ENCODE measurements around the gene CDC25B.
"Not testable (repeated sequence)": the region's sequence is repeated elsewhere in the genome, so short reads cannot be mapped to it uniquely, and the experiment has no call there.

The CDC25B gene

DNA sequence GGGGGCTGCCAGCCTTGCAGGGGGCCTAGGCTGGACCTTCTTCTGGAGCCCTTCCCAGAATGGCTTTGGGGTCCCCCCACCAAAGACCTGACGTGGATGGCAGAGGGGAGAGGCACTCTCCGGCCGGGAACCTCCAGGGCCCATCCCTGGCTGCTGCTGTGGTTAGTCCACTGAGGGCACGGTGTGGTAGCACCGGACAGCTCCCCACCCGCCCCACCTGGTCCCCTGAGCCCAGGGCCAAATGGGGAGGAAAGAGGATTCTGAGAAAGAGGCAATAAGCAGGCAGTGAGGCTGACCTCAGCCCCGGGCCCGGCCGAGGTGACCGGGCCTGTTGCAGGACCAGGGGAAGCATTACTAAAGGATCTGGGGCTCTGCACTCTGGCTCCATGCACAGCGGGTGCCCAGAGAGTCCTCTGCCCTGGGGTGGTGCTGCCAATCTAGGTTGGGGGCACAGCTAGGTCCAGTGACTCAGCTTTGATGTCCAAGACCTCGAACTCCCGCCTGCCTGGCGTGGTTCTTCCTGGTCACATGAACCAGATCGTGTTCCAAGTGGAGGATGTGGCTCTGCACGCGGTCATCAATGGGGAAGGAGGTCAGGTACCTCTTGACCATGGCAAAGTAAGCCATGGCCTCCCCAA, 11.8 kb upstream of the CDC25B start:
- DNase-seq (ENCODE audit: low read depth in 3 of 3, low spot score in 1 of 3): no peak

DNA sequence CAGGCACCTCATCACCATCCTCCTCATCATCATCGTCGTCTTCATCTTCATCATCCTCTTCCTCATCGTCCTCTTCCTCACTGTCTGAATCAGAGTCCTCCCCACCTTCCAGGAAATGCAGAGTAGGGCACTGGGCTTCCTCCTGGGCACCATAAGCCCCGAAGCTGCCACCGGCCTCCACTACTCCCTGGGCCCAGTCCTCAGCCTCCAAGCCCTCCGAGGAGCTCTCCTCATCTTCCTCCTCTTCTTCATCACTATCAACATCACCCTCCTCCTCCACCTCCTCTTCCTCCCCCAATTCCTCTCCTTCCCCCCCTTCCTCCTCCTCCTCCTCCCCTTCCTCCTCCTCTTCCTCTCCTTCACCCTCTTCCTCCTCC, 11.3 kb upstream of the CDC25B start:
- no peak for DNase-seq (ENCODE audit: low read depth in 3 of 3, low spot score in 1 of 3)

DNA sequence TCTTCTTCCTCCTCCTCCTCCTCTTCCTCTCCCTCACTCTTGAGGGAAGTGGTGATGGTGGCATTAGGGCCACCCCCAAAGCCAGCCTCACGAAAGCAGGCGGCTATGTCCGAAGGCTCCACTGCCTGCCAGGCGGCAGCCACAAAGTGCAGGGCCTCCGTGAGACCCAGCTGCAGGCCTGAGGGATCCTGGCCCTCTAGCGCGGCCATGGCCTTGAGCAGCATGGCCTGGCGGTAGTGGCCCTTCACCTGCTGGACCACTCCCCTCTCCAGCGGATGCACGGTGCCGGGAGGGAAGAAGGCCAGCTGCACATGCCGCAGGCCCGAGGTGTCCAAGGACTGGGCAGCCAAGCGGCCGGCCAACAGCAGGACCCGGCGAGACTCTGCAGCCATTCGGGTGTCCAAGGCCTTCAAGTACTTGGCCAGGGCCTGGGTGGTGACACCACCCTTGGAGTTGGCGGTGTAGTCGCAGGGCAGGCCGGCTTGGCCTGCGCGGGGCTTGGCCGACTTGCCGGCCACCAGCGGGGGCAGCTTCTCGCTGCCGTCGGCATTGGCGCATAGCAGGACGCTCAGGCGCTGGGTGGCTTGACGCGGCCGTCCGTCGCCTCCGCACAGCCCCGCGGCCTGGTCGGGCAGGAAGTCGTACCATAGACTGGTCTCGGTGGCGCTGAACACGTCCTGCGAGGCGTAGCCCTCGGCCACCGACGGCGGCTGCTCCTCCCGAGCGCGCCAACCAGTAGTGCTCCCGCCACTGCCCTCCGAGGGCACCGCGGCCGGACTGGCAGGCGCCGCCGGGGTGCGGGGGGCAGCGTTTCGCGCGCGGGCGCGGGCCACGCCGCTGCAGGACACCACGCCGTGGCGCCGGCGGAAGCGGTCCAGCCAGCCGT, 10.6 kb upstream of the CDC25B start:
- DNase-seq (ENCODE audit: low read depth in 3 of 3, low spot score in 1 of 3): no peak

DNA sequence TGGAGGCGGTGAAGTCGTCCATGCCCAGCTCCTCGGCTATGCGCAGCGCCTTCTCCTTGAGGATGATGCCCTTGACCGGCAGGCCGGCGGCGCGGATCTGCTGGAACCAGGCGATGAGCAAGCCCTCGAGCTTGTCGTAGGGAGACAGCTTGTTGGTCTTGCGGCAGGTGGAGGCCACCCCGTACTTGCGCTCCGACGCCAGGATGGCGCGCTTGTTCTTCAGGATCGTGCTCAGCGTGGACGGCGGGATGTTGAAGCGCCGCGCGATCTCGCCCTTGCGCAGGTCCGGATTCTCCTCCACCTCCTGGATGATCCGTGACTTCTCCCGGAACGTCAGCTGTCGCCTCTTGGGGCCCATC, 10.0 kb upstream of the CDC25B start:
- DNase-seq (ENCODE audit: low read depth in 3 of 3, low spot score in 1 of 3): no peak

DNA sequence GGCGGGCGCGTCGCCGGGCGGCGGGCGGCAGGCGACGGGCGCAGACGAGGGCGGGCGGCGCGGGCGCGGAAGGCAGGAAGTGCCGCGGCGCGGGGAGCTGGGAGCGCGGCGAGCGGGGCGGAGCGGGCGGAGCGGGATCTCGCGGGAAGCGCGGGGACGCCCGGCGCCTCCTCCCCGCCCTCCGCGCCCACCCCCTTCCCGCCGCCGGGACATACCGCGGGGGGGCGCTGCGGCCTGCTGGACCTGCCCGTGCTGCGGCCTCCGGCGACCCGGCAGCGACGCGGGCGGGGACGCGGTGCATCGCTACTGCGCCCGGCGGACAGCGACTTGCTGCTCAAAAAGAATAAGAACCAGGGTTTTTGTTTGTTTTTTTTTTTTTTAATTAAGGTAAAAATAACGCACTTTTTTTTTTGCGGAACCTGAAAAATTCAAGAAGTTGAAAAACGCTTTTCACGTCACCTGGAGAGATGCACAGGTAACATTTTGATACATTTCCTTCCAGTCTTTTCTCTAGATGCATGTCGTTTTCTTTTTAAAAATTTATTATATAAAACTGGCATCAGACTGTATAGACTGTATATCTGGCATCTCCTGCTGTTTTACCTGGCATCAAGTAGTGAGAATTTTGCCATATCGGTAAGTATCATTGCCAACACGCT, 9.3 kb upstream of the CDC25B start, which contains the start of gene CENPB:
Gene CENPB, minus strand, starts transcription at position 76 of the 659 bp plus-strand sequence. CDS start 257 bp downstream, outside the sequence.
- peak; percentile 75 to 92 (median 82) for DNase-seq (ENCODE audit: low read depth in 3 of 3, low spot score in 1 of 3)

DNA sequence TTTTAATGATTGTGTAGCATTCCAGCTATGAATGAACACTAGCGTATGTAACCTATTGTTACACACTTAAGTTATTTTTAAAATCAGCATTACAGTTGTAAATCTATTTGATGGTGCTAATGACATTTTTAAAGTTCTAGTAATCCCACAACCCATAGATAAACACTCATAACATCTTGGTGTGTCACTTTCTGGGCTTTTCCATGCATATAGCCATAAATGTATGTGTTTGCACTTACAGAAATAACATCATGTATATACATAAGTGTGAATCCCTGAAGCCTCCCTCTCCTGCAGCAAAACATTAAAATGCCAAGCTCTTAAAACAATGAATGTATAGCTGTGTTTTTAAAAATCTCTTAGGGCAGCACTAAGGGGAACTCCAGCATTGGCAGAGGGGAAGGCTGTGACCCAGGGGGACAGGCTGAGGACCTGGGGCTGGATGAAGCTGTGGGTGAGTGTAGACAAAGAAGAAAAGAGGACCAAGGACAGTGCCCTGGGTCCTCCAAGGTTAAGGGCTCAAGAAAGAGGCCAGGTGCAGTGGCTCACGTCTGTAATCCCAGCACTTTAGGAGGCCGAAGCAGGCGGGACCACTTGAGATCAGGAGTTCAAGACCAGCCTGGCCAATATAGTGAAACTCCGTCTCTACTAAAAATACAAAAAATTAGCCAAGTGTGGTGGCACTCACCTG, 8.6 kb upstream of the CDC25B start:
- DNase-seq (ENCODE audit: low read depth in 3 of 3, low spot score in 1 of 3): no peak

DNA sequence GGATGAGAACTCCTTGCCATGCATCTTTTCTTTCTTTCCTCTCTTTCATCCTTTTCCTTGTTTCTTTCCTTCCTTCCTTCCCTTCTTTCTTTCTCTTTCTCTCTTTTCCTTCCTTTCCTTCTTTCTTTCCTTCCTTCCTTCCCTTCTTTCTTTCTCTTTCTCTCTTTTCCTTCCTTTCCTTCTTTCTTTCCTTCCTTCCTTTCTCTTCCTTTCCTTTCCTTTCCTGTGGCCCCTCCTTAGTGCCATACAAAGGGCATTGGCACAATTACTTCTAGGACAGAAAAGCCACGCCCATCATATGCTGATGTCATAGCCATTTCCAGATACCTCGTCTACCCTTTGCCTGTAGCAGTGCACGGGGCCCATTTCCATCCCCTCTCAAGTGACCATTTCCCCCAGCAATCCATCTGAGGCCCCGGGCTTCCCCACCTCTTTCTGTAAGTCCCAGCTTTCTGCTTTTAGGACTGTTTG, 7.4 kb upstream of the CDC25B start:
- DNase-seq (ENCODE audit: low read depth in 3 of 3, low spot score in 1 of 3): no peak

DNA sequence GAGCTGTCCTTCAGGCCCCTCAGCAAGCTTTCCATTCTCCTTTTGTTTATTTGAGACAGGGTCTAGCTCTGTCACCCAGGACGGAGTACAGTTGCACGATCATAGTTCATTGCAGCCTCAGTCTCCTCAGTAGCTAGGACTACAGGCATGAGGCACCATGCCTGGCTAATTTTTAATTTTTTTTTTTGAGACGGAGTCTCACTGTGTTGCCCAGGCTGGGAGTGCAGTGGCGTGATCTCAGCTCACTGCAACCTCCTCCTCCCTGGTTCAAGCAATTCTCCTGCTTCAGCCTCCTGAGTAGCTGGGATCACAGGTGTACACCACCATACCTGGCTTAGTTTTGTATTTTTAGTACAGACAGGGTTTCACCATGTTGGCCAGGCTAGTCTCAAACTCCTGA, 6.9 kb upstream of the CDC25B start:
- not testable (repeated sequence) for DNase-seq (ENCODE audit: low read depth in 3 of 3, low spot score in 1 of 3)

DNA sequence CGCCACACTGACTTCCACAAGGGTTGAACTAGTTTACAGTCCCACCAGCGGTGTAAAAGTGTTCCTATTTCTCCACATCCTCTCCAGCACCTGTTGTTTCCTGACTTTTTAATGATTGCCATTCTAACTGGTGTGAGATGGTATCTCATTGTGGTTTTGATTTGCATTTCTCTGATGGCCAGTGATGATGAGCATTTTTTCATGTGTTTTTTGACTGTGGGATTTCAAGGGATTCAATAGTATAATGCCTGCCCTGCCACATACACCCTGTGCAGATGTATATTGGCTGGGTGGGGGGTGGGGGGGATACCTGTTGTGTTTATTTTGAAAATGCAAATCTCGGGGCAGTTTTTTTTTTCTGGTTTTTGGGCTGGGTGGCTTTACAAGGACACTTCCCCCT, 1.9 kb upstream of the CDC25B start:
- not testable (repeated sequence) for DNase-seq (ENCODE audit: low read depth in 3 of 3, low spot score in 1 of 3)

DNA sequence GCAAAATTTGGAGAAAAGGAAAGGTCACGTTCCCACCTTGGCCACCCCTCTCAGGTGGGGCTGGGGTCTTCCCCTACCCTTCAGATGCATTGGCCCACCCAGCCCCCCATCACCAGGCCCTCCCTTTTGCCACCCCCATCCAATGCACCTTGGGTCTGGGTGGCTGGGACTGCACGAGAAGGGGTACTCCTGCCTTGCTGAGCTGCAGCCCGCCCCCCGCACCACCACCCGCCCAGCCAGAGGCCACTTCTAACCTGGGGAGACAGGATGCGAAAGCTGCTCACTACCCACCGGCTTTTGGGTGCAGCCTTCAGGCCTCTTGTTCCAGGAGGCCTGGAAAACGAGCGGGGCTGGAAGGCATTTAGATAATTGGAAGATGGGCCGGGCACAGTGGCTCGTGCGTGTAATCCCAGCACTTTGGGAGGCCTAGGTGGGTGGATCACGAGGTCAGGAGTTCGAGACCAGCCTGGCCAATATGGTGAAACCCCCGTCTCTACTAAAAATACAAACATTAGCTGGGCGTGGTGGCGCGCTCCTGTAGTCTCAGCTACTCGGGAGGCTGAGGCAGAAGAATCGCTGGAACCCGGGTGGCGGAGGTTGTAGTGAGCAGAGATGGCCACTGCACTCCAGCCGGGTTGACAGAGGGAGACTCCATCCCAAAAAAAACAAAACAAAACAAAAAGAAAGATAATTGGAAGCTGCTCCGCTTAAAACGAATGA, 1.2 kb upstream of the CDC25B start:
- no peak for DNase-seq (ENCODE audit: low read depth in 3 of 3, low spot score in 1 of 3)

DNA sequence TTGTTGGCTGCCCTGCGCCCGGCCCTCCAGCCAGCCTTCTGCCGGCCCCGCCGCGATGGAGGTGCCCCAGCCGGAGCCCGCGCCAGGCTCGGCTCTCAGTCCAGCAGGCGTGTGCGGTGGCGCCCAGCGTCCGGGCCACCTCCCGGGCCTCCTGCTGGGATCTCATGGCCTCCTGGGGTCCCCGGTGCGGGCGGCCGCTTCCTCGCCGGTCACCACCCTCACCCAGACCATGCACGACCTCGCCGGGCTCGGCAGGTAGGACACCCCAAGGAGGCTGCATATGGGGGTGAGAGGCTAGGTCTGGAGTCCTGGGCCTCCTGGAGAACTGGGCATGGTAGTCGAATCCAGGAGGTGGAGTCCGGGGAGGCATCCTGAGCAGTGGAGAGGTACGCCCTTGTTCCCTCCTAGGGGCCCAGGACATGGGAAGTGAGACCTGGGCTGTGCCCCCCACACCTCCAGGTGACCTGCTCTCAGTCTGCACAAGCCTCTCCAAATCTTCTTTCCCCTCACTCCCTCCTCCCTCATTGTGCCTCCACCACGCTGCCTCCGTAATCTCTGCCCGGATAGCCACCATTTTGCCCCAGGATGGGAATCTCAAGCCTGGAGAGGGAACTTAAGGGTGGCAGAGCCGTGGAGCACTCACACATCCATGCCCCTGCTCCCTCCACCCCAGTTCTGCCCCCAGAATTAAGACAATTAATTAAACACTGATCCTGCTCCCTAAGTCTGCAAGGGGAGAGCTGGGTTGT, 541 bp downstream of the CDC25B start:
- DNase-seq (ENCODE audit: low read depth in 3 of 3, low spot score in 1 of 3): no peak

DNA sequence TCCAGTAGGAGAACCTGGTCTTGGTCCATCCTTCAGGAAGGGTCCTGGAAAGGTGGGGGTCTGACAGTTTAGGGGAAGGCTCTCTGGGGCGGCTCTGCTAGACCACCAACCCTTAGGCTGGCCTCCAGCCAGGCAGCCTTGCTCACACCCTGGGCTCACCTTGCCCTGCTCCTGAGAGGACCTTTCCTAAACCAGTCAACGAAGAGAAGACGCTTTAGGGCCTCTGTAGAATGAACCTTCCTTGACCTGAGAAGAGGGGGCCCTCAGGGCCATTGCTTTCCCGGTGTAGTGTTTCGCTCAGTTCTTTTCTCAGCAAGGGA, 1.1 kb downstream of the CDC25B start:
- DNase-seq (ENCODE audit: low read depth in 3 of 3, low spot score in 1 of 3): no peak

DNA sequence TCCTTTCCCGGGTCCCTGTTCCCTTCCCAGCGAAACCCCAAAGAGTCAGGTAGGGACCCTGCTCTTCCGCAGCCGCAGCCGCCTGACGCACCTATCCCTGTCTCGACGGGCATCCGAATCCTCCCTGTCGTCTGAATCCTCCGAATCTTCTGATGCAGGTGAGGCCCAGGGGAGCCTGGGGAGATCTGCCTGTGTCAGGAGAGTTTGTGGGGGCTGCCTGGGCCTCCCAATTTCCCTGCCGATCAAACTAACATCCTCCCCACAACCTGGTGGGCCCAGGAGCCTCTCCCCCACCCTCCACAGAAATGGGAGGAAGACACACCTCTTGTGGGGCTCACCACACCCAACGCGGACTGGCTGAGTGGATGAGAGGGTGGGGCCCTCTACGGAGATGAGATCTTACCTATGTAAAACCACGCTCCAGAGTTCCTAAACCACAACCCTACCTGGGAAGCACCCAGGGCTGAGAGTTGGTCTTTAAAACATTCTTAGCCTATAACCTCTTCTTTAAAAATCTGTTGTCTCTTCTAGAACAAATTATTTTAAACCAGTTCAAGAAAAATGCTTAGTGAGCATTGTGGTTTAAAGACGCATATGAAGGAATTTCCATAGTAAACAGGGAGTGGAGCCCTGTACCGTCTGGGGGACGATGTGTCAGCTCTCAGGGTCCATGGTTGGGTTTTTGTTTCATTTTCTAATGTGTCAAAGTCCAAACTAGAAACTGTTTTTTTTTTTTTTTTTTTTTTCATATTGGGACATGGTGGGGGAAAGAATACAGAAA, 1.7 kb downstream of the CDC25B start:
- no peak for DNase-seq (ENCODE audit: low read depth in 3 of 3, low spot score in 1 of 3)

DNA sequence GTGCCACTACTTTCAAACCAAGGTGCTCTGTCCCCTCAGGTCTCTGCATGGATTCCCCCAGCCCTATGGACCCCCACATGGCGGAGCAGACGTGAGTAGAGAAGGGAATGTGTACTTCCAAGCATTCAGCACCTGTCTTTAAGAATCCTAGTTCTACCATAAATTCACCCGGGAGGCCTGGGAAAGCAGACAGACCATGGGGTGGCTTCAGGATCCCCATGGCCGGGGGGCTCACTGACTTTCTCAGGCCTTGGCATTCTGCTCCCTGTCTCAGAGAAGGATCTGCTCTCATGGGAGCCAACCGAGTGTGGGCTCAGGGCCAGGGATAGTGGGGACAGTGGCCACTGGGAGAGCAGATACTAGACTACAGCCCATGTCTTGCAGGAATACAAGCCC, 2.3 kb downstream of the CDC25B start:
- no peak for DNase-seq (ENCODE audit: low read depth in 3 of 3, low spot score in 1 of 3)

DNA sequence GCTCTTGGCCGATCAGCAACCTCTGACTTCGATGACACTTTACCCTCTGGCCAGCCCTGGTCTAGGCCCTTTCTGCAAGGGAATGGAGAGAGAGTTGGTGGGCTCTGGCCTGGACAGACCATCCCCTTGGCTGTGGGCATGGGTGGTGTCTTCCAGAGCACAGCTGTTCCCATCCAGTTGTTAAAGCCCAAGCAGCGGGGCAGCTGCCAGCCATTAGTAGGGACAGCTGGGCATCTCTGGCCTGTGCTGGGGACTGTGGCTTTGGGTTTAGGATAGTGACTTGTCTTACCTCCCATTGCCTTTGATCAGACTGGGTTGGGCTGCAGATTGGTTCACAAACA, 2.8 kb downstream of the CDC25B start:
- no peak for DNase-seq (ENCODE audit: low read depth in 3 of 3, low spot score in 1 of 3)

DNA sequence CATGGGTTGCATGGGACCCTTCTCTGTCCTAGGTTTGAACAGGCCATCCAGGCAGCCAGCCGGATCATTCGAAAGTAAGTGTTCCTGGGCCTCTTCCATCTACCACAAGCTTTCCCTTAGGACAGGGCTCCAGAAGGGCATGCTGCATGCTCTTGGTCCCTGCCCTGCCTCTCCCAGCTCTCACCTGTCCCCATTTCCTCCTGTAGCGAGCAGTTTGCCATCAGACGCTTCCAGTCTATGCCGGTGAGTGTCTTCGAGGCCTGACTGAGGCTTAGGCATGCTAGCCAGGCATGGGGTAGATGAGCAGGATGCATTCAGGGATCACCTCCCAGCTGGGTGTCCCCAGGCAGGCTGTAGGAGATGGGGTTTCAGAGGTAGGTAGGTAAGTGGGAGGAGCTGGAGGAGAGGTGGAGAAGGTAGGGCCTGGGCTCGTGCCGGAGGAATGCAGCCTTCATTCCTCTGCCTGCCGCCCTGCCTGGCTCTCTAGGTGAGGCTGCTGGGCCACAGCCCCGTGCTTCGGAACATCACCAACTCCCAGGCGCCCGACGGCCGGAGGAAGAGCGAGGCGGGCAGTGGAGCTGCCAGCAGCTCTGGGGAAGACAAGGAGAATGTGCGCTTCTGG, 4.3 kb downstream of the CDC25B start:
- DNase-seq (ENCODE audit: low read depth in 3 of 3, low spot score in 1 of 3): no peak

DNA sequence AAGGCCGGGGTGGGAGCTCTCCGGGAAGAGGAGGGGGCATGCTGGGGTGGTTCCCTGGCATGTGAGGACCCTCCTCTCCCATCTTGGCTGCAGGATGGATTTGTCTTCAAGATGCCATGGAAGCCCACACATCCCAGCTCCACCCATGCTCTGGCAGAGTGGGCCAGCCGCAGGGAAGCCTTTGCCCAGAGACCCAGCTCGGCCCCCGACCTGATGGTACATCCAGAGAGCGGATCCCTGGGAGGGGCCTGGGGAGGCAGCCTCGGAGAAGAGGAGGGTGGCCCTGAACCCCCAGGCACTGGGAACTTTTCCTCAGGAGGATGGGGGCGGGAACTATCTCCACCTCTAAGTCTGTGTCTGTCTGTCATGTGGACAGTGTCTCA, 4.8 kb downstream of the CDC25B start:
- DNase-seq (ENCODE audit: low read depth in 3 of 3, low spot score in 1 of 3): no peak

DNA sequence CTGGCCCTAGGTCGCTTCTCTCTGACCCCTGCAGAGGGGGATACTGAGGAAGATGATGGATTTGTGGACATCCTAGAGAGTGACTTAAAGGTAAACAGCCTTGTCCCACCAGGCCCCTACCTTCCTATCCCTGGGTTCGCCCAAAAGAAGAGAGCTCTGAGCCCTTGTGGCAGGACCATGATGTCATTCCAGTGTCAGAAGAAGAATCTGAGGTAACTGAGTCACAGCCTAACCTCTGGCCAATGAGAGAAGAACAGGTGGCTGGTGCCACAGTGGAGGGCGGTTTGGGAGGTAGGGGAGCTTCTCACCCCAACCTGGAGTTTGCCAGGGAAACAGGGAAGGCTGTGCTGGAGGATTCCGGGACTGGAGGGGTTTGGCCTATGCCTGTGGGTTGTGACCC, 5.2 kb downstream of the CDC25B start:
- DNase-seq (ENCODE audit: low read depth in 3 of 3, low spot score in 1 of 3): no peak

DNA sequence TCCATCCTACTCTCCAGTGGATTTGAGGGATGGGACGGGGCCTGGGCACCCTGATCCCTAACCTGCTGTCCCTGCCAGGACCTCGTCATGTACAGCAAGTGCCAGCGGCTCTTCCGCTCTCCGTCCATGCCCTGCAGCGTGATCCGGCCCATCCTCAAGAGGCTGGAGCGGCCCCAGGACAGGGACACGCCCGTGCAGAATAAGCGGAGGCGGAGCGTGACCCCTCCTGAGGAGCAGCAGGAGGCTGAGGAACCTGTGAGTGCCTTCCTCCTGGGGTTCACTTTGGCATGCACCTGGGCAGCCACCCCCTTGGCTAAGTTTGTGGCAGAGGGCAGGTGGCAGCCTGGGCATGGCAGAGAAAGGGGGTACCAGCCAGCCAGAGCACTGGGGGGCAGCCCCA, 5.7 kb downstream of the CDC25B start:
- DNase-seq (ENCODE audit: low read depth in 3 of 3, low spot score in 1 of 3): no peak
